ENCODE data around the gene RPS4Y2.
A peak's percentile ranks its signal among the peaks of the same experiment; 100 is the strongest.

RPS4Y2 gene

DNA sequence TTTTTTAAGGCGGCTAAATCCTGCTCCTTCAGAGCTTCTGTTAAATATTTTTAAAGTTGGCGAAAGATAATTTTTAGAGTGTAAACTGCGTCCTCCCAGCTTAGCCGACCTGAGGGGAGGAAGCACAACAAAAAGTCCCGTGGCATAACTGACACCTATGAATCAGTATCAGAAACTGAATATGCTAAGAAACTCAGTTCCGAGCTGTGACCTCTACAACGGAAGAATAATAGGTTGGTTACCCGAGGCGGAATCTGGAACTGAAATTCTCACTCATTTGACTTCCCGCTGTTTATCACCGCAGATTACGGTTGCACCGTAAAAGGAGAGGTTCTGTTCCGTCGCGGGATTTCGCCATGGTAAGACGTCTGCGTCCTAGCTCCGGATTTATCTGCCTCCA is at the start of gene RPS4Y2:
RPS4Y2 (plus strand) TSS at position 301 of the 400 bp plus-strand sequence; CDS start at position 357, 56 bp downstream.
- DNase-seq = no peak

DNA sequence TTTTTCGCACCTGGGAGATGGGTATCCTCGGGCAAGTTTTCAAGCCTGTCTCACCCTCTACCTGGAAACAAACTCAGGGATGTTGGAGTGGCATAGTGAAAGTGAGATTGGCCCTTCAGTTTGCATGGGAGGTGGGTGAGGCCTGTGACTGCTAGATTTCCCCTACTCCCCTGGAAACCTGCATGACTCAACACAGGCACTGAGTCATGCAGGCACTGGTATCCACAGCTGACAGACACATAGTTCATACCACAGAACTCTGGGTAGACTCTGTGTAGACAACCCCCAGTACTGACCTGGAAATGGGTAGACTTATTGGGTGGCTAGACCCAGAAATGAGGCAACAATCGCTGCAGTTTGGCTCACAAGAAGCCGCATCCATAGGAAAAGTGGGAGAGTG is 41.5 kb upstream of the RPS4Y2 start:
- DNase-seq = peak; percentile 3

DNA sequence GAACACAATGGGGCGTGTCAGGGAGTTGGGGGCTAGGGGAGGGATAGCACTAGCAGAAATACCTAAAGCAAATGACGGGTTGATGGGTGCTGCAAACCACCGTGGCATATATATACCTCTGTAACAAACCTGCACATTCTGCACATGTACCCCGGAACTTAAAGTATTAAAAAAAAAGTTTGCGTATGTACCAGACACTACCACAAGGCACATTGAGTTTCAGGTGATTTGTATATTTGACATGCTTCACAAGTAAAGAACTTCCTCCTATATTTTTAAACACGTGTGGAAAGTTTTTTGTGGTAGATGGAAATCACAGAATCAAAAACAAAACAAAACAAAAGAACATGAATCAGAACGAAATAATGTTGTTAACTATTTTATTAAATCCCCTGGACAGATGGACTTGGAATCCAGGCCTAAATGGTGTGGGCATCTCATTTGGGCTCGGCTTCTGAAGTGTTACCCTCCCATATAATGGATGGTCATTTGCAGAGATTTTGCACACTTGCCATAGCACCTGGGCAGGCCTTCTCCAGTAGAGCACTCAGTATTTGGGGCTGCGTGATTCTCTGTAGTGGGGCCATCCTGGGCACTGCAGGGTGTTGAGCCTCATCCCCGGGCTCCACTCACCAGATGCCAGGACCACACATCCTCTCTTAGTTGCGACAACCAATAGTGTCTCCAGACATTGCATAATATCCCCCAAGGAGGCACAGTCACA is 29.6 kb upstream of the RPS4Y2 start:
- DNase-seq = no peak

DNA sequence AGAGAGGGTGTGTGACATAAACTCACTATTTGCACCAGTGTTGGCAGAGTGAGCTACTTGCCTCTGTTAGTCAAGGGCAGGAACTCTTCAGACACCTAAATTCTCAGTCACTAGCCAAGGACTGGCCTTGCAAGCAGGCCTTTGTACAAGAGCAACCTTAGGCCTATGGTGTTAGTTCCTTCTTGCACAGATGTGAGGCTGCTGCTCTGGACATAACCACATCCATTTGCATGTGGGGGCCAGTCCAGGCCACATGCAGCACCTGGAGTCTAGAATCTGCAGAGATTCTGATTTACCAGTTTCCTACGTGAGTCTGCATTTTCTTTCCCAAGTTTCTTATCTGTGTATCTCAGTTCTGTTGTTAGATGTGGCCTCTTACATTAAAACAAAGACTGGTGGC is 20.7 kb upstream of the RPS4Y2 start:
- DNase-seq = no peak

DNA sequence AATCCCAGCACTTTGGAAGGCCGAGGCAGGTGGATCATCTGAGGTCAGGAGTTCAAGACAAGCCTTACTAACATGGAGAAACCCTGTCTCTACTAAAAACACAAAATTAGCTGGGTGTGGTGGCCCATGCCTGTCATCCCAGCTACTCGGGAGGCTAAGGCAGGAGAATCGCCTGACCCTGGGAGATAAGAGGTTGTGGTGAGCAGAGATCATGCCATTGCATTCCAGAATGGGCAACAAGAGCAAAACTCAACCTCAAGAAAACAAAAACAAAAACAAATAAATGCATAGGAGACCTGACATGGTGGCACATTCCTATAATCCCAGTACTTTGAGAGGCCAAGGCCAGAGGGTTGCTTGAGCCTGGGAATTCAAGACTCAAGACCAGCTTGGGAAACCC is 16.1 kb upstream of the RPS4Y2 start:
- DNase-seq = no peak

DNA sequence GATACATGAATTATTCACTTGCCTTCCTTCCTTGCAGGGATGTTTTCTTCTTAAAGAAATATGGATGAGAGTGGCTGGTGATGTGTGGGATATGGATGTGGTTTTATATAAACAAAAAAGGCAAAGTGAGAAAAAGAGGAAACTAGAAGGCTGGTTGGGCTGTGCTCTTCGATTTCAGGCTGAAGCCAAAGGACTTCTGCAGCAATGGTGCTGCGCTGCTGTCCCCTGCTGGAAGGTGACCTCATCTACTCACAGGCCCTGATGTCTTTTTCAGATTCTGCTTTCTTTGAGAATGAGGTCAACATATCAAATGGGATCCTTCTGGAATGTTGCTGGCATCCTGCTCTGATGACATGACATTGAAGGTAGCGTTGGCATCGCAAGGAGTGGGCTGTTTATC is 15.3 kb upstream of the RPS4Y2 start:
- DNase-seq = peak; percentile 1

DNA sequence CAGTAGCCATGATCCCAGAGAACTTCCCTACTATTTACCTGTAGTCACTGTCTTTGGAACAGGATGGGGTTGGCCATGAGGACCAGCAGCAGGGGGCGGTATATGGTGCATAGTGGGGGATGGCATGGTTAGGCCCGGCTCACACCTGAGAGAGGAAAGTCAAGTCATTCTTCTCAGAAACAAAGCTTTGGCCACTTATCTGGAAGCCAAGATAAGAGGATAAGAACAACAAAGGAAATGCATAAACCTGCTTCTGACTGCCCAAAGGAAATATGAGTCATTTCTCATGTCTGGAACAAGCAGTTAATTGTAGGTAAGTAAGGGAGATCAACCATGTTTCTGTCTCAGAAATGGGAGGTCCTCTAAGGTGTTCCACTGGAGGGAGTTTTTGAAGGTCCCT is 10.8 kb upstream of the RPS4Y2 start:
- DNase-seq = no peak

DNA sequence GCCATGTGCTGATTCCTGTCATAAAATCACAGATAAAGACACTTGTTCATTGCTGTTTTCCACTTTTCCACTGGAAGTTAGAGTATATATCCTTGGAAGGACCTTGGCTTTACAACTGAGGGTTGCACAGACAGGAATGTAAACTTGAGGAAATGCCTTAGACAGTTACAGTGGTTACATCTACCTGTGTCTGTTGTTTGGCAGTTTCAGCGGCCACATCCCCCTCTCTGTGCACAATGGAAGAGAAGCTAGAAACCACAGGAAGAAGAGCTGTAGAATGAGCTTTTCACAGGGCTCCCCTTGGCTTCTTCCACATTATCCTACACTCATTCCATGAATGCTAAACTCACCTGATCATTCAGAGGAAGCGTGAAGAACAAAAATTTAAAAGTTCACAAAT is 9.0 kb upstream of the RPS4Y2 start:
- DNase-seq = no peak

DNA sequence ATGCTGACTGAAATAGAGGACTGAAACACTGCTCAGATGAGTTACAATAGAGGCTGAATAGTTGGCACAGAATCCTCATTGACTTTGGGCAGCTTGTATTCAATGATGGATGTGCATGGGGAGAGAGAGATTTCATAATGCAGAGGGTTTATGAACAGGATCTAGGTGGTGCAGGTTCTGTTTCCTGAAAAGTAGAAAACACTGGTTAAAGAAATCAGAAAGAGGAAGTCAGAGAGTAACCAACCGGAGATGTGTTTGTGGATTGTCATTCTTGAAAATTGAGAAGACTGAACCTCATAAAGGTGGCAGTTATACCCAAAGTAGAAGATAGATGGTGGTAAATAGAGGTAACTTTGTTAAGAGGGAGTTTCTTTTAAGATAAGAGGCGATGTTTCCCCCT is 8.0 kb downstream of the RPS4Y2 start:
- no peak for DNase-seq

DNA sequence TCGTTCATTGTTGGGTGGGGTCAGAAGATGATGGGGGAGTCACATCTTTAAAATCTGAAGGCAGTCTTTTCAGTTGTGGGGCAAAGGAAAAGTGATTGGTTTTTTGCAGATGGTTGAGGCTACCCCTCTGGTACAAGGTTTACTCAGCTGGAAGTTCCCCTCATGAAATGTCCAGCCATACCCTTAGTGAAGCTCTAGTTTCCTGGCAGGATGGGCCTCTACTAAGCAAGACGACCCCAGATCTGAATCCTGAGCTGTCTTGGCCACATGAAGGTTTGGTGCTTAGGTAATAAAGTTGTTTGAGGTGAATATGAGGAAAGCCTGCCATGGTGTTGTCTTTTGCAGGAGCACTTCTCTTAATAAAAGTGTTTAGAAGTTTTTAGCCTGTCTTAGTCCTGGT is 9.2 kb downstream of the RPS4Y2 start:
- DNase-seq = no peak

DNA sequence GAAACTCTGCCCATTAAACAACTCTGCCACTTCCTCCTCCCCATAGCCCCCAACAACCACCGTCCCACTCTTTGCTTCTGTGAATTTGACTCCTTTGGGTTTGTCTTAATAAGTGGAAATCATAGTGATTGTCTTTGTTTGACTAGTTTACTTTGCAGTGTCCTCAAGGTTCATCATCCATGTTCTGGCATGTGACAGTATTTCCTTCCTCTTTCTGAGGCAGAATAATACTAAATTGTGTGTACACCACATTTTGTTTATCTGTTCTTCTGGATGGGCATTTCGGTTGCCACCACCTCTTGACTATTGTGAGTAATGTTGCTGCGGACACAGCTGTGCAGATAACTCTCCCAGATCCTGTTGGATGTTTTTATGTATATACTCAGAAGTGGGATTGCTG is 14.8 kb downstream of the RPS4Y2 start:
- DNase-seq = no peak

DNA sequence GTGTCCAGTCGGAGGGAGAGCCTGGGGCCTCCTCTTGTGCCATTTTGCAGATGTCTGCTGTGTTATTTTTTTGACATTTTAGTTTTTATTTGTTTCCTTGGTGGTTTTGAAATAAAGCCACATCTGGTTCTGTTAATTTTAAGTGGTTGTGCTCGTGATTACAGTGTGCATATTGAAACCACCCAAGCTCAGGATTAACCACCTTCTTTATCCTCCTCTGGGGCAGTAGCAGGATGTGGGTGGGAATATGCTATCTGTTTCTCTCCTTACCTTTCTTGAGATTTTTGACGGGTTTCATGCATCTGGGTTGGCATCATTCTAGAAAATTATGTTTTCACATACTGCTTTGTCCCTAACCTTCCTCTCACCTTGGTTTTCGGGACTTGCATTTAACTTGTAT is 20.2 kb downstream of the RPS4Y2 start:
- DNase-seq = no peak

DNA sequence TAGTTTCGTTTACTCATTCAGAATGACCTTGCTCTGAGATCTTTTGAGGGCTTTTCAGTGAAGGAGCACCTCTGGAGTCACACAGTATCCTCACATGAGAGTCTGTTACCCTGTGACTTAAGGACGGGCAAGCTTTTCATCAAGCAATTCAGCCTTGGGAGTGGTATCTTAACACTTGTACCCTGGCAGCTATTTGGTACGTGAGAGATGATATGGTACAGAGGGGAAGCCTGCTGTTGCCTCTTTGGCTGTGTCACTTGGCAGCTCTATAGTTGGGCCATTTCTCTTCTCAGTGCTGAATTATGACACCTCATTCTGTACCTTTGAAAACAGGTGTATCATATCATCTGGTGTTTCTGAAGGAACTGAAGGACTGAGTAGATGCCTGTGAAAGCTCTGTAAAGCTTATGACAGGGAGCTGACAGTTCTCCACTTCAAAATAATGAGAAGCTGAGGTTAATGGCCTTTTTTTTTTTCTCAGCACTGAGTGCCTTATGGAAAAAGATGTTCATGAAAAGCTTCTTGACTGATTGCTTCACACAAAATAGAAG is 24.3 kb downstream of the RPS4Y2 start:
- DNase-seq = no peak

DNA sequence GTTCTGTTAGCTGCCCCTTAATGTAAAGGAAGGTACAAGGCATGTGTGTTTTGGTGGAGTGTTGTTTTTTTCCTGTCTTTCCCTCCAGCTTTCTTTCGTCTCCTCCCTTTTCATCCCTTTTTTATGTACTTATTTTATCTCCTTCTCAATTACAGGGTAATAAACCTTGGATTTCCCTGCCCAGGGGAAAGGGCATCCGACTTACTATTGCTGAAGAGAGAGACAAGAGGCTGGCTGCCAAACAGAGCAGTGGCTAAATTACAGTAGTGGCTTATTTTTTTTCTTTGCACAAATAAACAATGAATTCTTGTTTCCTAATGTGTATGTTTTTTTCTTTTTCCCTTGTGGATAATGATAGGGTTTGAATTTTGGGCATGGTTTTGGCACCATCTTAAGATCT is 24.9 kb downstream of the RPS4Y2 start:
- DNase-seq = no peak

DNA sequence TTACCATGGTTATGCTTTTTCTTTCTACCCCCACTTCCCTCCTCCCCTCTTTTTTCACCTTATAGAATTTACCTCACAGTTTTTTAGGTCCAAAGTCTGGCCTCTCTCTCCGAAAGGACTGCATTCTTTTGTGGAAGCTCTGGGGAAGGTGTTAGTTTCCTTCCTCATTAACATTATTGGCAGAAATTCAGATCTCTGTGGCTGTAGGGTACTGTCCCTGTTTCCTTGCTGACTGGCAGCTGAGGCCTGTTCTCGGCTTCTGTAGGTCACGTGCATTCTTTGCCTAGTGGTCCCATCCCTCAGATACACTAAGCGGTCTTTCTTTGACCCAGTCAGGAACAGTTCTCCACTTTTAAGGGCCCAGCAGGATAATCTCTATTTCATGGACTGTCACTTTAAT is 25.5 kb downstream of the RPS4Y2 start:
- no peak for DNase-seq

DNA sequence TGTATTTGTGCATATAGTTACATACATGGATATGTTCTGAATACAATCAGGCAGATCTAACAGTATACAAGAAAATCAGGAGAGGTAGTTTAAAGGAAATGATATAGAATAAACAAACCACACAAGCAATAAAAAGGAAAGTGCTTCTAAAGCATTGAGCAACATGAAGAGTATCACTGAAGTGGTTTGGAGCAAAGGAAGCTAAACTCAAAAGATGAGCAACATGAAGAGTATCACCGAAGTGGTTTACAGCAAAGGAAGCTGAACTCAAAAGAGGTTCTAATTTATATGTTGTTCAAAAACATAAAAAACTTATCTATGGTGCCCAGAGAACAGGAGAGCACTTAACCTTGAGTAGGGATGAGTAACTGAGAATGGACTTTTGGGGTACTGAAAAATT is 29.1 kb downstream of the RPS4Y2 start:
- DNase-seq = no peak

DNA sequence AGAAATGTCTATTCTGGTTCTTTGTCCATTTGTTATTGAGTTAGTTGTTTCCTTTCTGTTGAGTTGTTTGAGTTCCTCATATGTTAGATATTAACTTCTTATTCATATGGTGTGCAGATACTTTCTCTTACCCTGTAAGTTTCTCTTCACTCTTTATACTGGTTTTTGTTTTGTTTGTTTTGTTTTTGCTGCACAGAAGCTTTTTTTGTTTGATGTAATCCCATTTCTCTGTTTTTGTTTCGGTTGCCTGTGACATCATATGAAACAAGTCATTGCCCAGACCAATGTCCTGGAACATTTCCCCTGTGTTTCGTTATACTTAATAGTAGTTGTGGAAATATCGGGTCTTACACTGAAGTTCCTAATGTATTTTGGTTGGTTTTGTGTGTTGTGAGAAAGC is 31.2 kb downstream of the RPS4Y2 start:
- no peak for DNase-seq

DNA sequence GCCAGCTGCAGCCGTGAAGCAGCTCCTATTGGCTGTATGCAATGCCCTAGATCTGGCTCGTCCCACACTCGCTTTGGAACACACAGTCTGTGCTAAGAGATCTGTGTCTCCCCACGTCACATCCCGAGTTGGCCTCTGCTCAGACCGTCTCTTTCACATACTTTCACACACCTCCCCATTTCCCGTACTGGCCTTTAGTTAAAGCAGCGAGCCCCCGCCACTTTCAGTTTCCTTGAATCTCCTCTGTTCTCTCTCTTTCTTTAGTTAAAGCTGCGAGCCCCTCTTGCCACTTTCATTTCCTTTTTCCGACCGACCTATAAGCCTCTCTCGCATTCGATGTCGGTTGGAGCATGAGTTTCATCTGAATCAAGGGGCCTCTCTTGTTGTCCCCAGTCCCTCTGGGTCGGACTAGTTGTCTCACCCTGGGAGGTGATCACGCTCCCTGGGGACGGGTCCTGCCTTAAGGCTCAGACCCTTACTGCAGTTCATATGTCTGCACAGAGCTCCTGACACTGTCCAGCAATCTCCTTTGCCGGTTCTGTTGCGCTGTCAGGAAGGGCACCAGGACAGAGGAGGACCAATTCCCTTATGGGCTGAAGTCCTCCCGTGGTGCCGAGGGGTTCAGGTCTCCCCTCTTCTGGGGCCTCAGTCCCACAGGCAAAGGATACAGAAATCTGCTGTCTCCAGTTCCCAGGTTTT is 42.6 kb downstream of the RPS4Y2 start:
- DNase-seq = peak; percentile 1

DNA sequence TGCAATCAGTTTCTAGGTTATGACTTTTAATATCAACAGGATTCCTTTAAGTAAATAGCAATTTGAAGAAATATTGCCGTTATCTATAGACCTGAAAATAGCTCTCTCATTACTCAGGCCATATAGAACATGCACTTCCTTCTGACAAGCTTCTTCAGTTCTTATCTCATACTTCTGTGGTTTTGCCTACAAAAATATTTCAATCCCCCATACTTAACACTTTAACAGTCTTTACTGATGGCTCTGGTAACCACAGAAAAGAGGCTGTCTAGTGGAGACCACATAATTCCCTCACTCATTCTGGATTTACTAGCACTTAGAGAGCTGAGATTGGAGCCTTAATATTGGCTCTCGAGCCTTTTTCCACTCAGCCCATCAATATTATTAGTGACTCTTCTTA is 46.8 kb downstream of the RPS4Y2 start:
- no peak for DNase-seq

DNA sequence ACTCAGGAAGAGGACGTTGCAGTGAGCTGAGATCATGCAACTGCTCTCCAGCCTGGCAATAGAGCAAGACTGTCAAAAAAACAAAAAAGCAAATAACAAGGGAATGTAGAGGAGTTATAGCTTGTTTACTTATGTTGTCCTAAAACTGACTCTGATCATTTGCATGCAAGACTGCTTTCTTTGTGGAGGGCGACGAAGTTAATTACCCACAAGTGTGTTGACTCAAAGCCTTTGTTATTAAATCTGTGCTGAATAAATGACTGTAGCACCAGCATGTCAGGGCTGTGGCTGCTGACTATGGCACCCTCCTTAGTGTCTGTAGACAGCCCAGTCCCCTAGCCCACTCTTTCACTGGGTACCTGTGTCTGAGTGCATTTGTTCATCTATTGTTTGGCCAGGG is 50.3 kb downstream of the RPS4Y2 start:
- no peak for DNase-seq

DNA sequence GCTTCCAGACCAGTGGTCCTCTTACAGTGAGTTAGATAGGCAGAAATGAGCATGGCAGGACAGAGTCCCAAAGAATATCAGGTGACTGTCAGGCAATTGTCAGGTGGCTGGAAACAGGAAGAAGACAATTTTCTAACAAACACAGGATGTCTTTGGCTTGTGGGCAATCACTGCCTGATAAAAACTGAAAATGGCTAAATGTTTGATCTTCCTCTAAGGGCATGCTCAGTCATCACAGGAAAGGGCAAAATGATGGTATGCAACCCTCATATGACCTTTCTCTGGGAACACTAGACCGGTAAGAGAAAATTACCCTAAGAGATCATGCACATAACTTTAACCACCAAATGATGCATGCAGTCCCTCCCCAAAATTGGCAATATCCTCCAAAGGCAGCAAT is 57.6 kb downstream of the RPS4Y2 start:
- DNase-seq = no peak

DNA sequence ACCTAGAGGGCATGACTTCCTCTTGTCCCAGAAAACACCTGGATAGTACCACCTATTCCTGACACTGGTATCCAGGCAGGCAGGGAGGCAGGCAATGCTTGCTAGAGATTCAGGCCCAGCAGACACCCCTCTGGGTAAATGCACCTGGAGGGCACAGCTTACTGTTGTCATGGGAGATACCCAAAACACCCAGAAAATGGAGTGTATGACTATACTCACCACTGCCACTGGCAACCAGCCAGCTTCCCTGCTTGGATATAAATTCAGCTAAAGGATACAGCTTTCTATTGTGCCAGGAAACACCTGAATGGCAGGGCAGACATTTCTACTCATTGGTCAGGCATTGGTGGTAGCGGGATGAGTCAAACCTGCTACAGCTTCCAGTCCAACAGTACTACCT is 58.9 kb downstream of the RPS4Y2 start:
- DNase-seq = no peak

DNA sequence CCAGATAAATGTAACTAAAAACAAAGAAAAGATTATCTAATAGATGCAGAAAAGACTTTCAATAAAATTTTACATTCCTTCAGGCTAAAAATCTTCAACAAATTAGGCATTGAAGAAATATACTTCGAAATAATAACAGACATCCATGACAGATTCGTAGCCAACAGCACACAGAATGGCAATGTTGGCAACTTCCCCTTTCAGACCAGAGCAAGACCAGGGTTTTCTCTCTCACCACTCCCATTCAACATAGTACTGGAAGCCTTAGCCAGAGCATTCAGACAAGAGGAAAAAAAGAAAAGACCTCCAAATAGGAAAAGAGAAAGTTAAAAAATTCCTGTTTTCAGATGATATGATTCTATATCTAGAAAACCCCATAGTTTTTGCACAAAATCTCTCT is 61.2 kb downstream of the RPS4Y2 start:
- no peak for DNase-seq
